Measurements from ENCODE around the gene BCL2L14. TPM values are rescaled to one million over a fixed set of nuclear protein-coding genes. Genes with fewer than 3 reads are reported as not detected.

BCL2L14 gene
- total RNA-seq, 1 donor from 2014 or later = not detected

- TF ChIP-seq, protein P1, sequence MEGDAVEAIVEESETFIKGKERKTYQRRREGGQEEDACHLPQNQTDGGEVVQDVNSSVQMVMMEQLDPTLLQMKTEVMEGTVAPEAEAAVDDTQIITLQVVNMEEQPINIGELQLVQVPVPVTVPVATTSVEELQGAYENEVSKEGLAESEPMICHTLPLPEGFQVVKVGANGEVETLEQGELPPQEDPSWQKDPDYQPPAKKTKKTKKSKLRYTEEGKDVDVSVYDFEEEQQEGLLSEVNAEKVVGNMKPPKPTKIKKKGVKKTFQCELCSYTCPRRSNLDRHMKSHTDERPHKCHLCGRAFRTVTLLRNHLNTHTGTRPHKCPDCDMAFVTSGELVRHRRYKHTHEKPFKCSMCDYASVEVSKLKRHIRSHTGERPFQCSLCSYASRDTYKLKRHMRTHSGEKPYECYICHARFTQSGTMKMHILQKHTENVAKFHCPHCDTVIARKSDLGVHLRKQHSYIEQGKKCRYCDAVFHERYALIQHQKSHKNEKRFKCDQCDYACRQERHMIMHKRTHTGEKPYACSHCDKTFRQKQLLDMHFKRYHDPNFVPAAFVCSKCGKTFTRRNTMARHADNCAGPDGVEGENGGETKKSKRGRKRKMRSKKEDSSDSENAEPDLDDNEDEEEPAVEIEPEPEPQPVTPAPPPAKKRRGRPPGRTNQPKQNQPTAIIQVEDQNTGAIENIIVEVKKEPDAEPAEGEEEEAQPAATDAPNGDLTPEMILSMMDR (IDR thresholded peaks at IDR 0.05; ENCODE audit: partially characterized antibody, unreplicated experiment) = no peak
- no peaks in the 10 kb centered on the region for H3K36me3 Mint-ChIP-seq (ENCODE audit: unreplicated experiment)
- H3K27ac Mint-ChIP-seq (ENCODE audit: unreplicated experiment) = no peak overlapping the region
- no peak for DNase-seq
- H3K4me3 Mint-ChIP-seq (ENCODE audit: unreplicated experiment) = no peak overlapping the region
- no peaks in the 10 kb centered on the region for H3K9me3 Mint-ChIP-seq (ENCODE audit: unreplicated experiment)
- H3K27me3 Mint-ChIP-seq (ENCODE audit: unreplicated experiment) = no peaks in the 10 kb centered on the region
- H3K4me1 Mint-ChIP-seq (ENCODE audit: low read depth, unreplicated experiment) = no peaks in the 10 kb centered on the region
Observed at GRCh38 chr12:12115514-12115913, 44.8 kb downstream of the BCL2L14 start.

GRCh38 chr12:12116677-12117076 is 45.9 kb downstream of the BCL2L14 start:
- Mint-ChIP-seq H3K4me1 (ENCODE audit: low read depth, unreplicated experiment) (no peaks in the 10 kb centered on the region), H3K27ac (ENCODE audit: unreplicated experiment) (no peak overlapping the region)

DNA sequence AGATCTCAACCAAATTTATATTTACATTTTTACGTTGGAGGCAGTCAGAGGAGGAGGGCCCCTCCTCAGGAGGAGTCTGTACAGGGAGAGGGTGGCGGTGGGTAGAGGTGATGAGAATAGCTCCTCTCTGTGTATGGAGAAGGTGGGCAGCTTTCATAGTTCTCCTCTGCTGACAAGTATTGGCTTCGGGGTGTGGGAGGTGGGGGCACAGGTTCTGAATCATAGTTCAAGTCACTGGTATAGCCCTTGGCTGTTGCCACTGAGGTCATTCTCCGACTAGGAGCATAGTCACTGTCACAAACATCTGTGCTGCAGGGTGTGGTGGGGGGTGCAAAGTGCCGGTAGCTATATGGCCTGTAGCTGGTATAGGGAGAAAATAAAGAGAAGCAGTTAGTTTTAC is 50.3 kb downstream of the BCL2L14 start:
- peak; percentile 17 for DNase-seq
- H3K4me3 Mint-ChIP-seq (ENCODE audit: unreplicated experiment) = no peak overlapping the region
- no peak overlapping the region for H3K27ac Mint-ChIP-seq (ENCODE audit: unreplicated experiment)
- H3K4me1 Mint-ChIP-seq (ENCODE audit: low read depth, unreplicated experiment) = no peaks in the 10 kb centered on the region
- TF ChIP-seq, protein P1 (IDR thresholded peaks at IDR 0.05; ENCODE audit: partially characterized antibody, unreplicated experiment) = no peak
- no peaks in the 10 kb centered on the region for H3K9me3 Mint-ChIP-seq (ENCODE audit: unreplicated experiment)
- no peaks in the 10 kb centered on the region for H3K36me3 Mint-ChIP-seq (ENCODE audit: unreplicated experiment)
- no peaks in the 10 kb centered on the region for H3K27me3 Mint-ChIP-seq (ENCODE audit: unreplicated experiment)

More at GRCh38 chr12:12116677-12117076, 45.9 kb downstream of the BCL2L14 start:
- no peaks in the 10 kb centered on the region for H3K9me3 Mint-ChIP-seq (ENCODE audit: unreplicated experiment)
- no peak overlapping the region for H3K4me3 Mint-ChIP-seq (ENCODE audit: unreplicated experiment)
- no peaks in the 10 kb centered on the region for H3K36me3 Mint-ChIP-seq (ENCODE audit: unreplicated experiment)
- TF ChIP-seq, protein P1 (IDR thresholded peaks at IDR 0.05; ENCODE audit: partially characterized antibody, unreplicated experiment) = no peak
- H3K27me3 Mint-ChIP-seq (ENCODE audit: unreplicated experiment) = no peaks in the 10 kb centered on the region
- no peak for DNase-seq

DNA sequence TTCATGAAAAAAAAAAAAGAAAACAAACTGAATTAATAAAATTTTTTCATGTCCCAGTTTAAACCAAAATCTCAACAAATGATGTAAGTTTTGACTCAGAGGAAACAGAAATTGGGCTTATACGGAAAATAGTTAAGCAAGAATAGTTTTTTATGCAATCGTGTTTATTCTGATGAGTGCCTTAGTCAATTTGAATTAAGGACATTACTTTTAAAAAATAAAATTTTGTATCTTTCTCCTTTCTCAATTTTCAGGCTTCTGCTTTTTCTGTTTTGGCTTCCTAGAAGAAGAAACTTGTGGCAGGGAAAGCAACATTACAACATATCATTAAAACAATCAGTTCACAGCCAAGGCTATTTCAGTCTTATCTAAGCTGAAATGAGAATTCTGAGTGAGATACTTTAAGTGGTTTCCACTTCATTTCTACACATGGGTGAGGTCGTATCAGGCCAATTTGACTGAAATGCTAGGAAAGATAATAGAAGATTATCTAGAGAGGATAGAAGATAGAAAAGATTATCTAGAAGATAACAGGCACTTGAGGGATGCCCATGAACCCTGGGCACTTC is 52.4 kb downstream of the BCL2L14 start:
- Mint-ChIP-seq H3K27ac (ENCODE audit: unreplicated experiment) (no peak overlapping the region), H3K27me3 (ENCODE audit: unreplicated experiment) (no peaks in the 10 kb centered on the region), H3K4me3 (ENCODE audit: unreplicated experiment) (no peak overlapping the region), H3K4me1 (ENCODE audit: low read depth, unreplicated experiment) (no peaks in the 10 kb centered on the region), H3K9me3 (ENCODE audit: unreplicated experiment) (no peaks in the 10 kb centered on the region), H3K36me3 (ENCODE audit: unreplicated experiment) (no peaks in the 10 kb centered on the region)
- DNase-seq = no peak
- TF ChIP-seq, protein P1 (IDR thresholded peaks at IDR 0.05; ENCODE audit: partially characterized antibody, unreplicated experiment) = no peak

DNA sequence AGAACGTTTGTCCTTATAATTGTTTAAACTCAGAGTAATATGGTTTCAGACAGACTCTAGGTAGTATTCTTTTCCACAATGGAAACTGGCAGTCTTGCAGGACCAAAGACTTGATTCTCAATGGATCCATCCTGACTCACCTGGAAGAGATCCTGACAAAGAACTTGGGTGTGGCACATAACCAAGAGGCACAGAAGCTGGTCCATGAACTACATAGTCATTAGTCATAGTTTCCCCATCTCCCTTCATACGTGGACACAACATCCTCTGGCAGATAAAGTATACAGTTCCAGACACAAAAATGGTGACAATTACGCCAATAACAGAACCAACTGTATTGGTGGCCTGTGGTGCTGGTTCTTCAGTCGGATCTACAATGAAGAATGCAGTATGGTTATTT is 55.8 kb downstream of the BCL2L14 start:
- Mint-ChIP-seq H3K4me1 (ENCODE audit: low read depth, unreplicated experiment) (no peaks in the 10 kb centered on the region), H3K36me3 (ENCODE audit: unreplicated experiment) (no peaks in the 10 kb centered on the region), H3K27me3 (ENCODE audit: unreplicated experiment) (no peaks in the 10 kb centered on the region), H3K9me3 (ENCODE audit: unreplicated experiment) (no peaks in the 10 kb centered on the region), H3K27ac (ENCODE audit: unreplicated experiment) (no peak overlapping the region), H3K4me3 (ENCODE audit: unreplicated experiment) (no peak overlapping the region)
- DNase-seq = no peak
- TF ChIP-seq, protein P1 (IDR thresholded peaks at IDR 0.05; ENCODE audit: partially characterized antibody, unreplicated experiment) = no peak
